H1 (cell line): ENCODE measurements around the gene TRIM46. TPM values are rescaled to one million over a fixed set of nuclear protein-coding genes. Genes with fewer than 3 reads are reported as not detected.

Experiments used
- CTCF ChIA-PET: fragments of 300-600 bp; sonication (Branson Sonifier 250); formaldehyde crosslinking; loops from one replicate; lab custom pipeline; 2021; ENCODE audit not compliant: partially characterized antibody; lab: Charles Lee
- POLR2A ChIA-PET: fragments of 300-600 bp; sonication (Branson Sonifier 250); formaldehyde crosslinking; loops from one replicate; lab custom pipeline; 2021; ENCODE audit warnings: inconsistent platforms; ENCODE audit not compliant: partially characterized antibody; lab: Charles Lee
- DNase-seq, 2 experiments: peaks; one replicate each; pipeline versions ENCODE4 v3.0.0 to v3.0.0-alpha.2; 2010 to 2022; ENCODE audit warnings: low spot score in 2 of 2, low read depth in 1 of 2, mixed read lengths in 1 of 2
- FAIRE-seq: peaks from 2 replicates; lab custom pipeline; 2011; peaks lifted over from hg19 to GRCh38; lab: Jason Lieb, UNC
- H2AFZ ChIP-seq: 2 replicates; pipeline ENCODE4 v1.8.1; 2012; ENCODE audit warnings: low read length, inconsistent platforms
- H2AK5ac ChIP-seq: 2 replicates; pipeline ENCODE4 v1.6.1; 2013; ENCODE audit warnings: low read depth, low read length
- H2BK120ac ChIP-seq: replicated peaks from 2 replicates; pipeline ENCODE3; 2013; ENCODE audit warnings: low read depth, low read length, inconsistent platforms
- H2BK12ac ChIP-seq: 2 replicates; pipeline ENCODE4 v1.6.1; 2013; ENCODE audit warnings: low read depth, low read length
- H2BK15ac ChIP-seq: 2 replicates; pipeline ENCODE4 v1.6.1; 2013; ENCODE audit warnings: low read length
- H2BK20ac ChIP-seq: 2 replicates; pipeline ENCODE4 v1.6.1; 2013; ENCODE audit warnings: low read length
- H2BK5ac ChIP-seq: 2 replicates; pipeline ENCODE4 v1.6.1; 2013; ENCODE audit warnings: low read depth, low read length
- H3K14ac ChIP-seq: 2 replicates; pipeline ENCODE4 v1.6.1; 2013; ENCODE audit warnings: inconsistent platforms; ENCODE audit not compliant: insufficient read length
- H3K18ac ChIP-seq: 2 replicates; pipeline ENCODE4 v1.6.1; 2013; ENCODE audit warnings: low read length; ENCODE audit errors: extremely low read depth
- H3K23ac ChIP-seq: 2 replicates; pipeline ENCODE4 v1.6.1; 2013; ENCODE audit warnings: inconsistent platforms; ENCODE audit not compliant: insufficient read length
- H3K23me2 ChIP-seq: 2 replicates; pipeline ENCODE4 v1.6.1; 2013; ENCODE audit warnings: low read depth, low read length
- H3K27ac ChIP-seq: 2 replicates; pipeline ENCODE4 v1.6.1; 2011; ENCODE audit warnings: low read depth, low read length, inconsistent platforms
- H3K27me3 ChIP-seq, 4 experiments: replicated peaks in 1 of 4; 1 replicate in 1 of 4; 2 replicates in 3 of 4; pipeline versions ENCODE4 v1.6.1 to v1.8.1; 2011 to 2013; ENCODE audit warnings: low read length in 3 of 4, mild to moderate bottlenecking in 3 of 4, inconsistent platforms in 2 of 4, mixed read lengths in 2 of 4, moderate library complexity in 1 of 4; ENCODE audit not compliant: control insufficient read depth in 3 of 4, insufficient read depth in 3 of 4; ENCODE audit errors: extremely low read depth in 1 of 4
- H3K36me3 ChIP-seq, 4 experiments: 2 replicates each; pipeline versions ENCODE4 v1.6.1 to v1.8.1; 2011 to 2013; ENCODE audit warnings: mild to moderate bottlenecking in 4 of 4, low read length in 3 of 4, moderate library complexity in 2 of 4, control low read depth in 1 of 4, inconsistent platforms in 1 of 4; ENCODE audit not compliant: insufficient read depth in 4 of 4, control insufficient read depth in 2 of 4
- H3K4ac ChIP-seq: replicated peaks from 2 replicates; pipeline ENCODE3; 2013; ENCODE audit warnings: low read length, low read depth, mixed read lengths, inconsistent platforms; ENCODE audit not compliant: insufficient read length
- H3K4me1 ChIP-seq, 4 experiments: replicated peaks in 1 of 4; 1 replicate in 1 of 4; 2 replicates in 3 of 4; pipeline versions ENCODE4 v1.6.1 to v1.8.1; 2011 to 2013; ENCODE audit warnings: low read length in 3 of 4, inconsistent platforms in 2 of 4, mixed read lengths in 1 of 4; ENCODE audit not compliant: insufficient read depth in 4 of 4, control insufficient read depth in 3 of 4
- H3K4me2 ChIP-seq, 2 experiments: 2 replicates each; pipeline versions ENCODE4 v1.6.1 to v1.8.1; 2011 to 2013; ENCODE audit warnings: low read depth in 2 of 2, low read length in 2 of 2, control low read depth in 1 of 2, inconsistent platforms in 1 of 2, mild to moderate bottlenecking in 1 of 2; ENCODE audit not compliant: insufficient read depth in 1 of 2
- H3K4me3 ChIP-seq, 4 experiments: fragments of 200-600, 300-600 bp in 1 of 4; sonication (generic), shearing (Covaris generic), sonication (Bioruptor Twin) in 1 of 4; 2 replicates each; pipeline versions ENCODE4 v1.5.1 to v1.8.1; 2011 to 2016; ENCODE audit warnings: low read length in 4 of 4, low read depth in 3 of 4, control low read depth in 2 of 4, inconsistent platforms in 2 of 4, mild to moderate bottlenecking in 2 of 4, mixed read lengths in 1 of 4, moderate library complexity in 1 of 4; ENCODE audit not compliant: insufficient read depth in 2 of 4; ENCODE audit errors: extremely low read depth in 1 of 4
- H3K56ac ChIP-seq: replicated peaks from 2 replicates; pipeline ENCODE3; 2013; ENCODE audit warnings: low read depth, mild to moderate bottlenecking, mixed read lengths, low read length, inconsistent platforms; ENCODE audit not compliant: insufficient read length
- H3K79me1 ChIP-seq: 2 replicates; pipeline ENCODE4 v1.6.1; 2013; ENCODE audit warnings: low read depth, low read length, control low read depth
- H3K79me2 ChIP-seq, 2 experiments: 2 replicates each; pipeline versions ENCODE4 v1.6.1 to v1.8.1; 2012 to 2013; ENCODE audit warnings: low read length in 2 of 2, mild to moderate bottlenecking in 2 of 2, inconsistent platforms in 1 of 2; ENCODE audit not compliant: insufficient read depth in 2 of 2, control insufficient read depth in 1 of 2
- H3K9ac ChIP-seq, 4 experiments: replicated peaks in 1 of 4; 1 replicate in 1 of 4; 2 replicates in 3 of 4; pipeline versions ENCODE4 v1.6.1 to v1.8.1; 2011 to 2013; ENCODE audit warnings: low read depth in 3 of 4, low read length in 3 of 4, control low read depth in 2 of 4, mild to moderate bottlenecking in 2 of 4, moderate library complexity in 2 of 4, inconsistent platforms in 1 of 4; ENCODE audit errors: extremely low read depth in 1 of 4
- H3K9me3 ChIP-seq, 2 experiments: 2 replicates each; pipeline versions ENCODE4 v1.6.1 to v1.8.1; 2012 to 2013; ENCODE audit warnings: mild to moderate bottlenecking in 2 of 2, moderate library complexity in 2 of 2, control low read depth in 1 of 2, inconsistent platforms in 1 of 2, low read depth in 1 of 2, low read length in 1 of 2, mixed read lengths in 1 of 2; ENCODE audit not compliant: insufficient read depth in 2 of 2
- H4K20me1 ChIP-seq, 2 experiments: replicated peaks in 1 of 2; 2 replicates each; pipeline versions ENCODE3 to v1.8.1; 2011 to 2013; ENCODE audit warnings: inconsistent platforms in 2 of 2, low read length in 2 of 2, mild to moderate bottlenecking in 1 of 2; ENCODE audit not compliant: insufficient read depth in 2 of 2, control insufficient read depth in 1 of 2
- H4K5ac ChIP-seq: 2 replicates; pipeline ENCODE4 v1.6.1; 2013; ENCODE audit warnings: low read length, low read depth, mixed read lengths, inconsistent platforms; ENCODE audit not compliant: insufficient read length
- H4K8ac ChIP-seq: 2 replicates; pipeline ENCODE4 v1.8.0; 2013; ENCODE audit warnings: mild to moderate bottlenecking, moderate library complexity, low read length, inconsistent platforms; ENCODE audit not compliant: insufficient read depth; ENCODE audit errors: extremely low read depth
- H4K91ac ChIP-seq: replicated peaks from 2 replicates; pipeline ENCODE3; 2013; ENCODE audit warnings: low read length, mixed read lengths, inconsistent platforms; ENCODE audit not compliant: insufficient read length
- POLR2A ChIP-seq, 2 experiments: IDR thresholded peaks; 1 replicate in 1 of 2; 2 replicates in 1 of 2; pipeline ENCODE4 v1.6.1; 2011; ENCODE audit warnings: low read depth in 2 of 2, low read length in 2 of 2, mild to moderate bottlenecking in 2 of 2; ENCODE audit errors: control extremely low read depth in 1 of 2
- POLR2AphosphoS5 ChIP-seq: IDR thresholded peaks from 2 replicates; pipeline ENCODE4 v1.6.1; 2011; ENCODE audit warnings: low read depth, low read length
- RBBP5 ChIP-seq: IDR thresholded peaks from 2 replicates; pipeline ENCODE4 v1.7.1; 2012; ENCODE audit warnings: low read depth, mild to moderate bottlenecking, inconsistent platforms, low read length, moderate library complexity, borderline replicate concordance
- TBP ChIP-seq: IDR thresholded peaks from 2 replicates; pipeline ENCODE4 v1.6.1; 2011; ENCODE audit warnings: low read depth, low read length, improper control_type of control experiment
- WGBS, 2 experiments: shearing (Covaris generic) in 1 of 2; methylation state at CpG; one replicate each; pipeline versions ENCODE4 v1.1.6 to v1.1.7; 2013 to 2015; ENCODE audit warnings: low lambda C conversion rate in 2 of 2, mixed read lengths in 2 of 2, inconsistent platforms in 1 of 2, low coverage in 1 of 2, missing lambda C conversion rate in 1 of 2; ENCODE audit not compliant: insufficient replicate concordance in 2 of 2, insufficient coverage in 1 of 2, insufficient read length in 1 of 2; ENCODE audit errors: extremely low coverage in 1 of 2, missing lambda C conversion rate in 1 of 2; 5-methylcytosine and 5-hydroxymethylcytosine counted together
- polyA plus RNA-seq, 7 experiments: library from polyadenylated mRNA; depleted of rRNA in 3 of 7; stranded (reverse) in 5 of 7; unstranded in 2 of 7; fragments of >200 nt in 5 of 7; fragments of 200-250 nt in 2 of 7; gene quantifications; 1 replicate in 5 of 7; 2 replicates in 1 of 7; 4 replicates in 1 of 7; pipeline versions ENCODE4 v1.2.1 to v1.2.3, GENCODE V29; 2011 to 2013; ENCODE audit warnings: missing spikeins in 2 of 7, mixed read lengths in 2 of 7
- total RNA-seq: library from RNA; stranded (reverse); fragmentation: NEBNext Ultra II Directional; extraction: Animal tissue kit (Norgen Biotek cat#: 25700); gene quantifications from 2 replicates; pipeline ENCODE4 v1.2.1, GENCODE V29; 2021

The TRIM46 gene
- total and polyA plus RNA-seq, 2 of the 8 experiments (the other 6 are each of a cell fraction or from before 2014, with no cell fraction given): 15.5 to 21.6 TPM

DNA sequence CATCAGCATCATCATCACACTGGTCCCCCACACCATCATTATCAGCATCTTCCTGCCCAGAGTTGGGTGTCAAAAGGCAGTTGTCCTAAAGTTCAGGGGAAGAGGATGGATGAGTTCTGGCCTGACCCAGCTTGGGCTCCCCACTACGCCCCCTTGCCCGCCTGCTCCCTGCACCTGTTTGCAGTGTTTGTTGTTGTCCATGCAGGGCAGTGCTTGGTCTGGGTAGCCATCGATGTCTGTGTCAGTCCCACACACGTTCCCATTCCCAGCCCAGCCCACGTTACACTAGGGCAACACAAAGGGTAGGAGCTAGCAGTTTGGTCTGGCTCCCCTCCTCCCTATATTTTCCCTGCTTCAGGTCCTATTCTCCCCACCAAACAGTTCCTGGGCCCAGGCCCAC, 27.3 kb downstream of the TRIM46 start:
- DNase-seq: no peak
- FAIRE-seq: no peak
- Histone ChIP-seq H3K14ac (no peak overlapping the region), H3K23ac (no peak overlapping the region), H3K4me3 (no peak overlapping the region), H3K18ac (no peak overlapping the region), H3K9me3 (no peaks in the 10 kb centered on the region), H3K4ac (no peak overlapping the region), H3K9ac (no peak overlapping the region), H2BK20ac (no peak overlapping the region), H3K4me1 (peaks cover 6 to 23% (median 18%) of the 10 kb centered on the region in 4 experiments), H4K20me1 (peaks cover 21 to 46% of the 10 kb centered on the region in 2 experiments), H3K23me2 (peaks cover 6% of the 10 kb centered on the region), H3K79me2 (peaks cover under 1 to 25% of the 10 kb centered on the region in 2 experiments; a peak in 3 of 4 replicates), H4K91ac (no peak overlapping the region), H3K36me3 (peaks cover 46 to 80% (median 63%) of the 10 kb centered on the region in 4 experiments), H2AFZ (no peak overlapping the region), H2BK120ac (no peak overlapping the region), H4K5ac (no peak overlapping the region), H3K27ac (no peak overlapping the region), H2AK5ac (no peak overlapping the region), H3K27me3 (no peaks in the 10 kb centered on the region; a peak in 1 of 7 replicates), H3K4me2 (no peak overlapping the region), H3K79me1 (peaks cover 22% of the 10 kb centered on the region), H2BK5ac (no peak overlapping the region), H2BK15ac (no peak overlapping the region), H2BK12ac (no peak overlapping the region), H3K56ac (no peak overlapping the region), H4K8ac (no peak overlapping the region)
- 95% methylated on average over 5 of the region's 5 CpGs; no CpG with 5 or more reads in 1 of the 2 experiments for WGBS, 2 experiments
- ChIA-PET CTCF (interaction anchor here (0.9 to 1.7 kb wide), 3 partner anchors 24 to 49 kb away, joined by 3 to 7 read pairs (median 4); no protein-coding TSS in a partner anchor), POLR2A (interaction anchor here (0.6 to 19.4 kb wide), 9 partner anchors 5 to 124 kb away, joined by 3 to 512 read pairs (median 5); partner anchors contain the start of genes KRTCAP2 and TRIM46)
- TF ChIP-seq POLR2AphosphoS5 (peak; percentile 65), RBBP5 (no peak), TBP (no peak), POLR2A (IDR thresholded peaks at IDR 0.05; ENCODE audit: control extremely low read depth in 1 of 2, low read depth in 2 of 2, low read length in 2 of 2) (peak in 1 of 2 experiments; percentile 38; a peak in 1 of 3 replicates)
